SU-DHL-6 (cell line): Measurements from ENCODE around the gene C10orf71.

Experiments used
- EZH2phosphoT487 ChIP-seq: fragments of 200-600 bp; sonication (generic), shearing (Covaris generic); conservative IDR thresholded peaks from 2 replicates; pipeline ENCODE4 v1.6.1; 2018; ENCODE audit warnings: mild to moderate bottlenecking, antibody characterized with exemption, low read length, moderate library complexity, mixed read lengths
- TF ChIP-seq, protein P1 (sequence below): fragments of 200-600 bp; sonication (generic); IDR thresholded peaks from one replicate; pipeline ENCODE4 v1.5.1; 2017; ENCODE audit warnings: antibody characterized with exemption, mild to moderate bottlenecking, low read length, moderate library complexity; ENCODE audit not compliant: insufficient read depth, poor library complexity, severe bottlenecking

DNA sequence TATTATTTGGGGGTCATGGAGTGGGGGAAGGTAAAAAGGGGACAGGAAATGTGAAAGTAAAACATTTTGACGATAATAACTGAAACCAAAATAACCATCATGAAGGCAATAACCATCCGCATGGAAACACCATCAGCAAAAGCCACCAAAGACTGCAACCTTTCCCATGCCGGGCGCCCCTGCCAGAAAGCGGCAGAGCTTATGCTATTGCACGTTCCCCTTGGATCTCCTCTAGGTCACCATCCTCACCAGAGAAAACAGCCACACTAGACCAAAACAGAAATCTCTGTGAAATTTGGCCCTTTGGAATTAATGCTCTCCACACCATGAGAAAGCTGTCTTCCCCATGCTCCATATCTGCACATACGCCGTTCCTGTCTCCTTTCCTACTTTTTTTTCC lies 65.8 kb downstream of the C10orf71 start:
- TF ChIP-seq, protein P1, sequence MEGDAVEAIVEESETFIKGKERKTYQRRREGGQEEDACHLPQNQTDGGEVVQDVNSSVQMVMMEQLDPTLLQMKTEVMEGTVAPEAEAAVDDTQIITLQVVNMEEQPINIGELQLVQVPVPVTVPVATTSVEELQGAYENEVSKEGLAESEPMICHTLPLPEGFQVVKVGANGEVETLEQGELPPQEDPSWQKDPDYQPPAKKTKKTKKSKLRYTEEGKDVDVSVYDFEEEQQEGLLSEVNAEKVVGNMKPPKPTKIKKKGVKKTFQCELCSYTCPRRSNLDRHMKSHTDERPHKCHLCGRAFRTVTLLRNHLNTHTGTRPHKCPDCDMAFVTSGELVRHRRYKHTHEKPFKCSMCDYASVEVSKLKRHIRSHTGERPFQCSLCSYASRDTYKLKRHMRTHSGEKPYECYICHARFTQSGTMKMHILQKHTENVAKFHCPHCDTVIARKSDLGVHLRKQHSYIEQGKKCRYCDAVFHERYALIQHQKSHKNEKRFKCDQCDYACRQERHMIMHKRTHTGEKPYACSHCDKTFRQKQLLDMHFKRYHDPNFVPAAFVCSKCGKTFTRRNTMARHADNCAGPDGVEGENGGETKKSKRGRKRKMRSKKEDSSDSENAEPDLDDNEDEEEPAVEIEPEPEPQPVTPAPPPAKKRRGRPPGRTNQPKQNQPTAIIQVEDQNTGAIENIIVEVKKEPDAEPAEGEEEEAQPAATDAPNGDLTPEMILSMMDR, result no peak
- no peak for TF ChIP-seq EZH2phosphoT487
